ENCODE measurements around the gene PSMB8. TPM values are rescaled to one million over a fixed set of nuclear protein-coding genes. Genes with fewer than 3 reads are reported as not detected.
A peak's percentile ranks its signal among the peaks of the same experiment; 100 is the strongest.

Gene PSMB8
- total and polyA plus RNA-seq, 12 donors: 8.5 to 127 (median 13.6) TPM

DNA sequence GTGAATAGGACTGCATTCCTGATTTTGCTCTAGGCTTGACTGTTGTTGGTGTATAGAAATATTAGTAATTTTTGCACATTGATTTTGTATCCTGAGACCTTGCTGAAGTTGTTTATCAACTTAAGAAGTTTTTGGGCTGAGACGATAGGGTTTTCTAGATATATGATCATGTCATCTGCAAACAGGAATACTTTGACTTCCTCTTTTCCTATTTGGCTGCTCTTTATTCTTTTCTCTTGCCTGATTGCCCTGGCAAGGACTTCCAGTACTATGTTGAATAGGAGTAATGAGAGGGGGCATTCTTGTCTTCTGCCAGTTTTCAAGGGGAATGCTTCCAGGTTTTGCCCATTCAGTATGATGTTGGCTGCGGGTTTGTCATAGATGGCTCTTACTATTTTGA, 40.4 kb downstream of the PSMB8 start:
- intact Hi-C loops (cut with DNase I): no loop called here
- Histone ChIP-seq H3K4me1 (no peaks in the 10 kb centered on the region), H3K4me3 (no peak overlapping the region), H3K27ac (no peak overlapping the region), H3K9me3 (peaks cover 0 to 10% (median 4%) of the 10 kb centered on the region in 11 donors), H3K27me3 (peaks cover 0 to 88% (median 35%) of the 10 kb centered on the region in 7 donors), H3K36me3 (no peaks in the 10 kb centered on the region)
- TF ChIP-seq, protein P1, sequence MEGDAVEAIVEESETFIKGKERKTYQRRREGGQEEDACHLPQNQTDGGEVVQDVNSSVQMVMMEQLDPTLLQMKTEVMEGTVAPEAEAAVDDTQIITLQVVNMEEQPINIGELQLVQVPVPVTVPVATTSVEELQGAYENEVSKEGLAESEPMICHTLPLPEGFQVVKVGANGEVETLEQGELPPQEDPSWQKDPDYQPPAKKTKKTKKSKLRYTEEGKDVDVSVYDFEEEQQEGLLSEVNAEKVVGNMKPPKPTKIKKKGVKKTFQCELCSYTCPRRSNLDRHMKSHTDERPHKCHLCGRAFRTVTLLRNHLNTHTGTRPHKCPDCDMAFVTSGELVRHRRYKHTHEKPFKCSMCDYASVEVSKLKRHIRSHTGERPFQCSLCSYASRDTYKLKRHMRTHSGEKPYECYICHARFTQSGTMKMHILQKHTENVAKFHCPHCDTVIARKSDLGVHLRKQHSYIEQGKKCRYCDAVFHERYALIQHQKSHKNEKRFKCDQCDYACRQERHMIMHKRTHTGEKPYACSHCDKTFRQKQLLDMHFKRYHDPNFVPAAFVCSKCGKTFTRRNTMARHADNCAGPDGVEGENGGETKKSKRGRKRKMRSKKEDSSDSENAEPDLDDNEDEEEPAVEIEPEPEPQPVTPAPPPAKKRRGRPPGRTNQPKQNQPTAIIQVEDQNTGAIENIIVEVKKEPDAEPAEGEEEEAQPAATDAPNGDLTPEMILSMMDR (IDR thresholded peaks at IDR 0.05): no peak
- no peak for ATAC-seq
- DNase-seq: no peak
- WGBS, 2 donors: 71 to 73% methylated on average over 2 of the region's 2 CpGs

GRCh38 chr6:32799740-32800139, 44.1 kb downstream of the PSMB8 start:
- Histone ChIP-seq H3K9me3 (peaks cover 0 to 10% (median 4%) of the 10 kb centered on the region in 11 donors), H3K27me3 (peaks cover 0 to 84% (median 43%) of the 10 kb centered on the region in 7 donors), H3K36me3 (no peaks in the 10 kb centered on the region), H3K27ac (no peak overlapping the region), H3K4me3 (no peak overlapping the region), H3K4me1 (peaks cover 0 to 24% (median 3%) of the 10 kb centered on the region in 9 donors)
- intact Hi-C loops (cut with DNase I): loop anchor here (5.0 to 10.0 kb wide), 6 partner anchors 95 to 555 kb away; no protein-coding TSS in a partner anchor
- DNase-seq (no peak), ATAC-seq (no peak)
- 82 to 86% methylated on average over 3 of the region's 3 CpGs for WGBS, 2 donors
- TF ChIP-seq, protein P1 (IDR thresholded peaks at IDR 0.05): no peak

GRCh38 chr6:32799168-32799567, 44.7 kb downstream of the PSMB8 start:
- TF ChIP-seq, protein P1 (IDR thresholded peaks at IDR 0.05): no peak
- WGBS, 2 donors: 90 to 100% methylated on average over 3 of the region's 3 CpGs
- intact Hi-C loops (cut with DNase I): loop anchor here (5.0 to 10.0 kb wide), 6 partner anchors 94 to 554 kb away; no protein-coding TSS in a partner anchor
- H3K9me3 ChIP-seq: peaks cover 0 to 10% (median 4%) of the 10 kb centered on the region in 11 donors
- no peak for ATAC-seq
- H3K36me3 ChIP-seq: no peaks in the 10 kb centered on the region
- H3K4me1 ChIP-seq: peaks cover 0 to 26% (median 3%) of the 10 kb centered on the region in 9 donors
- no peak overlapping the region for H3K4me3 ChIP-seq
- no peak for DNase-seq
- H3K27ac ChIP-seq: no peak overlapping the region
- peaks cover 0 to 85% (median 43%) of the 10 kb centered on the region in 7 donors for H3K27me3 ChIP-seq

DNA sequence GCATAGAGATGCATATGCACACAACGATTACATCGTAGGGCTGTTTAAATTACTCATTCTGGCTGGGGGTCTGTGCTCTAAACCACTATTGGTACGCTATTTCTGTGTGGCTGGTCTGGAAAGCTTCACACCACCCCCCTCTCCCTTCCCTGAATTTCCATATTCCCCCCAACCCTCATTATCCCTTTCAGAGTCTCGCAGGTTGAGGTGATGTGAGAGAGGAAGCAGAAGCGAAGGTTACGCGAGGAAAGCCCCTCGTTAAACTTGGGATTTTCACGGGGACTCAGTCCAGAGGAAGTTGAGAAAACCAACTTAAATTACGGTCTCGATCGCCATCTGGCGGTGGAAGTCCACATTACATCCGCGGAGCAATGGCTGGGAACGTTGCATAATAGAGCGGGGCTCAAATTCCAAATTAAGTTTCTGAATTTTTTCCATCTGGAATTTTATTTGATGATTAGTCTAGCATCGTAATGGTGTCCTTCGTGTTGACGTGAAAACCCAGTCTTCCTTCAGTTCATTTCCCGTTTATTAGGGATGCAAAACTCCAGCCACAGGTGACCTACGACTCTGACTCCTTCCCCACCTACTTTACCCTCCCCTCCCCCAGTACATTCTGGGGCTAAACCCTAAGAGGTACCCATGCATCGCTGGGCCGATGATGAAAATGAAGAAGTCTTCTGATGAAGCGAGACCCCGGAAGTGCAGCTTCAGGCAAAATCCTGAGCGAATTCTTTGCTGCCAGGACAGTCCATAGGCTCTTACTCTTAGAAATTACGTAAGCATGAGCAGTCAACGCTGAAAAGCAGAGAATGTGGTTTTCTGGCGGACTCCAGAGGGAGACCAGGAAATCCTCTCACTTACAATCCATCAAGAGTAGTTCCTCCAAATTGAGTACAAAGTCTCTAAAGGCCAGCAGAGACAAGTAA, 46.7 kb downstream of the PSMB8 start:
- TF ChIP-seq, protein P1 (IDR thresholded peaks at IDR 0.05): peak; percentile 74 to 90 (median 86)
- peak overlapping the region in 1 of 10 donors; percentile 7 for H3K27ac ChIP-seq
- peak overlapping the region in 4 of 10 donors; percentile 18 to 30 (median 26) for H3K4me3 ChIP-seq

More for the DNA sequence above, 46.7 kb downstream of the PSMB8 start:
- Histone ChIP-seq H3K4me1 (peaks cover 0 to 38% (median 3%) of the 10 kb centered on the region in 9 donors), H3K27me3 (peaks cover 0 to 91% (median 41%) of the 10 kb centered on the region in 7 donors), H3K9me3 (peaks cover 0 to 10% (median 4%) of the 10 kb centered on the region in 11 donors), H3K36me3 (no peaks in the 10 kb centered on the region)
- ATAC-seq (peak; percentile 71 to 90 (median 76)), DNase-seq (peak; percentile 73 to 78)
- intact Hi-C loops (cut with DNase I): loop anchor here (2.0 to 10.0 kb wide), 9 partner anchors 72 to 552 kb away; no protein-coding TSS in a partner anchor
- 12 to 13% methylated on average over 30 of the region's 30 CpGs for WGBS, 2 donors

All from heart right ventricle (tissue), 16 donors.